ENCODE results near the gene ABTB1.

DNA sequence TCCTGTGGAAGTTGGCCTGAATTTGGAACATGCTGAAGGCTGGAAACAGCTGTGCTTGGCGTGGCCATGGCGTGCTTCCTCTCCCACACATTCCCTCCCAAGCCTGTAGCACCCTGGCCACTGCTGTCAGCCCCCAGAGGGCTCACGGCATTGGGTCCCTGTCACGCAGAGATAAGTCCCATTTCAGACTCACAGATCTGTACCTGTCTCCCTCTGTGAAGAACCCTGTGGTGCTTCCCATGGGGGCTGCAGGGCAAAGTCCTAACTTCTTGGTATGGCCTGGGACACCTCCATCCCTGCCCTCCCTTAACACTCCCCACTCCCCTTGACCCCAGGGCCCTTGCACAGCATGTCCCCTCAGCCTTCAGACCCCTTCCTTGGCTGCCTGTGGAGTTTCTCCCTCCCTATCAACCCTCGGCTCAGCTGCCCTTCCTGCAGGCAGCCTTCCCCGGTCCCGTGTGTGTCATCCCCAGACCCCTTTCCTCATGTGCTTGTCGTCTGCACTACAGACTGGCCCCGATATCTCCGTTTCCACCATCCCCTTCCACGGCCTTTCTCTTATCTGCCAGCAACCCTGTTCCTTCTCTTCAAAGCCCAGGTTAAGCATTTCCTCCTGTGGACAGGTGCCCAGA, 28.6 kb downstream of the ABTB1 start:
- TF ChIP-seq, protein P1, sequence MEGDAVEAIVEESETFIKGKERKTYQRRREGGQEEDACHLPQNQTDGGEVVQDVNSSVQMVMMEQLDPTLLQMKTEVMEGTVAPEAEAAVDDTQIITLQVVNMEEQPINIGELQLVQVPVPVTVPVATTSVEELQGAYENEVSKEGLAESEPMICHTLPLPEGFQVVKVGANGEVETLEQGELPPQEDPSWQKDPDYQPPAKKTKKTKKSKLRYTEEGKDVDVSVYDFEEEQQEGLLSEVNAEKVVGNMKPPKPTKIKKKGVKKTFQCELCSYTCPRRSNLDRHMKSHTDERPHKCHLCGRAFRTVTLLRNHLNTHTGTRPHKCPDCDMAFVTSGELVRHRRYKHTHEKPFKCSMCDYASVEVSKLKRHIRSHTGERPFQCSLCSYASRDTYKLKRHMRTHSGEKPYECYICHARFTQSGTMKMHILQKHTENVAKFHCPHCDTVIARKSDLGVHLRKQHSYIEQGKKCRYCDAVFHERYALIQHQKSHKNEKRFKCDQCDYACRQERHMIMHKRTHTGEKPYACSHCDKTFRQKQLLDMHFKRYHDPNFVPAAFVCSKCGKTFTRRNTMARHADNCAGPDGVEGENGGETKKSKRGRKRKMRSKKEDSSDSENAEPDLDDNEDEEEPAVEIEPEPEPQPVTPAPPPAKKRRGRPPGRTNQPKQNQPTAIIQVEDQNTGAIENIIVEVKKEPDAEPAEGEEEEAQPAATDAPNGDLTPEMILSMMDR (IDR thresholded peaks at IDR 0.05; ENCODE audit: insufficient read depth, low read length): no peak
- TF ChIP-seq POLR2AphosphoS5 (IDR thresholded peaks at IDR 0.05; ENCODE audit: low read depth) (no peak), GABPA (IDR thresholded peaks at IDR 0.05; ENCODE audit: low read depth) (no peak), SPI1 (IDR thresholded peaks at IDR 0.05; ENCODE audit: borderline replicate concordance, low read depth) (no peak)
- TF ChIP-seq, protein P2, sequence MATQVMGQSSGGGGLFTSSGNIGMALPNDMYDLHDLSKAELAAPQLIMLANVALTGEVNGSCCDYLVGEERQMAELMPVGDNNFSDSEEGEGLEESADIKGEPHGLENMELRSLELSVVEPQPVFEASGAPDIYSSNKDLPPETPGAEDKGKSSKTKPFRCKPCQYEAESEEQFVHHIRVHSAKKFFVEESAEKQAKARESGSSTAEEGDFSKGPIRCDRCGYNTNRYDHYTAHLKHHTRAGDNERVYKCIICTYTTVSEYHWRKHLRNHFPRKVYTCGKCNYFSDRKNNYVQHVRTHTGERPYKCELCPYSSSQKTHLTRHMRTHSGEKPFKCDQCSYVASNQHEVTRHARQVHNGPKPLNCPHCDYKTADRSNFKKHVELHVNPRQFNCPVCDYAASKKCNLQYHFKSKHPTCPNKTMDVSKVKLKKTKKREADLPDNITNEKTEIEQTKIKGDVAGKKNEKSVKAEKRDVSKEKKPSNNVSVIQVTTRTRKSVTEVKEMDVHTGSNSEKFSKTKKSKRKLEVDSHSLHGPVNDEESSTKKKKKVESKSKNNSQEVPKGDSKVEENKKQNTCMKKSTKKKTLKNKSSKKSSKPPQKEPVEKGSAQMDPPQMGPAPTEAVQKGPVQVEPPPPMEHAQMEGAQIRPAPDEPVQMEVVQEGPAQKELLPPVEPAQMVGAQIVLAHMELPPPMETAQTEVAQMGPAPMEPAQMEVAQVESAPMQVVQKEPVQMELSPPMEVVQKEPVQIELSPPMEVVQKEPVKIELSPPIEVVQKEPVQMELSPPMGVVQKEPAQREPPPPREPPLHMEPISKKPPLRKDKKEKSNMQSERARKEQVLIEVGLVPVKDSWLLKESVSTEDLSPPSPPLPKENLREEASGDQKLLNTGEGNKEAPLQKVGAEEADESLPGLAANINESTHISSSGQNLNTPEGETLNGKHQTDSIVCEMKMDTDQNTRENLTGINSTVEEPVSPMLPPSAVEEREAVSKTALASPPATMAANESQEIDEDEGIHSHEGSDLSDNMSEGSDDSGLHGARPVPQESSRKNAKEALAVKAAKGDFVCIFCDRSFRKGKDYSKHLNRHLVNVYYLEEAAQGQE (IDR thresholded peaks at IDR 0.05; ENCODE audit: insufficient replicate concordance, low read depth): no peak
